OCI-LY7 (cell line): ENCODE measurements around the gene BOLA2B.

Experiments
- CTCF ChIP-seq: fragments of 200-600 bp; sonication (generic); conservative IDR thresholded peaks from 2 replicates; pipeline ENCODE4 v1.5.1; 2014; ENCODE audit warnings: mild to moderate bottlenecking, antibody characterized with exemption, low read length, moderate library complexity, mixed read lengths
- EZH2phosphoT487 ChIP-seq: fragments of 200-600 bp; sonication (generic); IDR thresholded peaks from 2 replicates; pipeline ENCODE4 v1.6.1; 2018; ENCODE audit warnings: low read depth, borderline replicate concordance, mild to moderate bottlenecking, mixed run types, antibody characterized with exemption, low read length, moderate library complexity, mixed read lengths

GRCh38 chr16:30180741-30181140 is 12.7 kb downstream of the BOLA2B start:
- TF ChIP-seq CTCF (no peak), EZH2phosphoT487 (no peak)
